RCC 7860 (cell line): ENCODE data around the gene RASA4B.
"Not testable (repeated sequence)": the region's sequence is repeated elsewhere in the genome, so short reads cannot be mapped to it uniquely, and the experiment has no call there.

Experiments used
- DNase-seq: peaks from one replicate; pipeline ENCODE4 v3.0.0-alpha.2; 2015; ENCODE audit warnings: low spot score
- FAIRE-seq: peaks from 2 replicates; lab custom pipeline; 2012; peaks lifted over from hg19 to GRCh38; lab: Jason Lieb, UNC

The RASA4B gene

GRCh38 chr7:102517550-102518147 is at the start of gene RASA4B:
Gene RASA4B, minus strand, starts transcription at chr7:102517777. Its CDS starts 67 bp downstream, at chr7:102517710.
- FAIRE-seq, result not testable (repeated sequence)

GRCh38 chr7:102550808-102551422 is 33.3 kb upstream of the RASA4B start, which contains the start of gene SPDYE2:
Gene SPDYE2, plus strand, starts transcription at chr7:102551226. Its CDS starts 2,030 bp downstream, at chr7:102553256.
- not testable (repeated sequence) for FAIRE-seq, DNase-seq

More at GRCh38 chr7:102517550-102518147, at the start of gene RASA4B:
- not testable (repeated sequence) for DNase-seq

DNA sequence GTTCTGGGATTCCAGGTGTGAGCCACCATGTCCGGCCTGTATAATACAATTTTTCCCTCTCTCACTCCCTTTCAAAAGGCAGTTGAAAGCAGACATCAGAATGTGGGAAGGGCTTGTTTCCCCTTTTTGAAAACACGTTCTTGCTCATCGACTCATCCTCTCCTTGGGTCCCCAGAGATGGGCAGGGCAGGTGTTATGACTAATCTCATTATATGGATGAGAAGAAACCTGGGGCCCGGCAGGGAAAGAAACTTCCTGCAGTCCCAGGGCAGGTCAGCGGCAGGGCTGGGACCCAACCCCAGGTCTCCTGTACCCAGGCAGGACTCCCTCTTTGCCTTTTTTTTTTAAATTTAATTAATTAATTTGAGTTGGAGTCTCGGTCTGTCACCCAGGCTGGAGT is 28.8 kb upstream of the RASA4B start:
- DNase-seq, result not testable (repeated sequence)
- peak; percentile 82 for FAIRE-seq

- DNase-seq, FAIRE-seq: not testable (repeated sequence)
Measured at GRCh38 chr7:102545288-102545687, 27.7 kb upstream of the RASA4B start.

DNA sequence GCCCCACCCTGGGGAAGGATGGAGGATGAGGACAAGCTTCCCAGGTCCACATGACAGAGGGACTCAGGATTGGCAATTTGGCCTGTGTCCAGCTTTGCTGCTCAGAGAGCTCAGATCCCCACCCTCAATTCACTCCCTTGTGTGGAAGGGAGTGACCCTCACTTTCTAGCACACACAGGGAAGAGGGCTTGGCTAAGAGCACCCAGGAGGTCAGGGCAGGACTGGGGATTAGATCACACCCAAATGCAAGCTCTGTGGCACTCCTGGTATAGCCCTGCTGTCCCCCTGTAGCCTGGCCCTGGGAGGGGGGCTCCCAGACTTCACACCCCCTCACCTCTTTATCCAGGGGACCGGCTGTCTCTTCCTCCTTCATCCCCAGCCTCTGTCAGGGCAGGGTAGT is 26.8 kb upstream of the RASA4B start:
- not testable (repeated sequence) for DNase-seq, FAIRE-seq

DNA sequence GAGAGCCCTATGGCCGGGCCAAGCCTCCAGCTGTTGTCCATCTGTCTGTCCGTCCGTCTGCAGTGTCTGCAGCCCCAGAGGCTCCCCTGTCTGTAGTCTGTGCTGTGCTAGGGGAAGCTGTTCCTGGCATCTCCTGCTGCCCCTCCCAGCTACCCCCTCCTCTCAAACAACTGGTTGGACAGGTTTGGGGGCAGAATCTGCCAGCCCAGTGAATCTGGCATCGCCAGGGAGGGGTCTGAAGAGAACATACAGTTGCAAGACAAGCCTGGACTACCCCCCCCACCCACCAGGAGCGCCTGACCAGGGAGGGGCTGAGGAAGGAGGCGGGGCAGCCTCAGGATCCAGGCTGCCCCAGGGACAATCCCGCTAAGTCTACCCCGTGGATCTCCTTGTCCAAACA is 26.0 kb upstream of the RASA4B start, which contains the start of gene UPK3BL2:
Gene UPK3BL2, minus strand, starts transcription at position 101 of the 400 bp plus-strand sequence. Its CDS starts 60 bp downstream, at position 41.
- DNase-seq, FAIRE-seq: not testable (repeated sequence)

- FAIRE-seq, DNase-seq: not testable (repeated sequence)
Measured at GRCh38 chr7:102542771-102543170, 25.2 kb upstream of the RASA4B start.

GRCh38 chr7:102542083-102542482 is 24.5 kb upstream of the RASA4B start:
- not testable (repeated sequence) for FAIRE-seq, DNase-seq

GRCh38 chr7:102540604-102541003 is 23.0 kb upstream of the RASA4B start:
- DNase-seq, FAIRE-seq: not testable (repeated sequence)

- not testable (repeated sequence) for DNase-seq, FAIRE-seq
Measured at GRCh38 chr7:102535062-102535615, 17.6 kb upstream of the RASA4B start.

- not testable (repeated sequence) for DNase-seq, FAIRE-seq
Measured at GRCh38 chr7:102532127-102532526, 14.6 kb upstream of the RASA4B start.

GRCh38 chr7:102531583-102531982 is 14.0 kb upstream of the RASA4B start:
- not testable (repeated sequence) for FAIRE-seq

GRCh38 chr7:102527822-102528793 is 10.5 kb upstream of the RASA4B start:
- DNase-seq, FAIRE-seq: not testable (repeated sequence)

More at GRCh38 chr7:102531583-102531982, 14.0 kb upstream of the RASA4B start:
- not testable (repeated sequence) for DNase-seq

GRCh38 chr7:102527182-102527581 is 9.6 kb upstream of the RASA4B start:
- not testable (repeated sequence) for DNase-seq, FAIRE-seq

DNA sequence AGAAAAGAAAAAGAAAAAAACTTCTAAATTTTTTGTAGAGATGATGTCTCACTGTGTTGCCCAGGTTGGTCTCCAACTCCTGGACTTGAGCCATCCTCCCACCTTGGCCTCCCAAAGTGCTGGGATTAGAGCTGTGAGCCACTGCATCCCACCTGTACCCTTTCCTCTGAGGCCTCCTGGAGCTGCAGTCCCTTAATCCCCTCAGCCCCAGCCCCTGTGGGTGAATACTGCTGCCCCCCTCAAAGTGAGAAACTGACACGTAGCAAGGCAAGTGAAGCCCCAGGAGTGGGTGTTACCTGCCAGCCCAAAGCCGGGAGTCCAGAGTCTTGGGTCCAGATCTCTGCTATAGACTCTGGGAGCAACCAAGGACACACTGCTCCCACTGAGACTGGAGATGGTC is 7.2 kb upstream of the RASA4B start:
- not testable (repeated sequence) for FAIRE-seq, DNase-seq

DNA sequence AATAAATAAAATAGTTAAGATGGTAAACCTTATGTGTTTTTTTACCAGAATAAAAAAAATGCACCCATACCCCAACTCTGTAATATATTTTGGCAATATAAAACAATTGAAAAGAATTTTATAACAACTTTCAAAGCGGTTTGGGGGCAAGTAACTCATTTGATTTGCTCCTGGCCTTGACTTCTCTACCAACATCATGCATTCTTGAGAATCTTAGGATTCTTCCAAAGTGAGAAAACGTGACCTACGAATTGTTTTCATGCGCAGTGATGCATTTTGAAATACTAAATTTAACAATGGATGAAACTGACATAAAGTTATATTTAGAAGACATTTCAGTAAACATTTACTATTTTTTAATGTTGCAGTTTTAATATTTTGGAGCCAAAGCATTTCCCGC is 3.2 kb upstream of the RASA4B start:
- not testable (repeated sequence) for FAIRE-seq, DNase-seq

DNA sequence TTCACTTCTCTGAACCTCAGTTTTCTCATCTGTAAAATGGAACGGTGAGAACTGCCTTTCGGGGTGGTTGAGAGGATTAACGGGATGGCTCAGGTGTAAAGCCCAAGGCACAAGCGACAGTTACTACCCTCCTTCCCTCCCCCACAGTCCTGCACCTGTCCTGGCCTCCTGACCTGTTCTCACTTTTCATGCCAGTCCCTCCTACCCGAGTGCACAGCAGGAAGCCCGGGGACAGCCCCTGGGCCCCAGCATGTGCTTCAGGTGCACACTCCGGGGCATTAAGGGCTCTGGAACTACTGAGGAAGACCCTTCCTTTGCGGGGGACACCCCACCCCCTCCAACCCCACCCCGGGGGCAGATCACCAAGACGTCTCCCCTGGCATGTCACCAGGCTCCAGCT is 626 bp downstream of the RASA4B start:
- FAIRE-seq, DNase-seq: not testable (repeated sequence)

DNA sequence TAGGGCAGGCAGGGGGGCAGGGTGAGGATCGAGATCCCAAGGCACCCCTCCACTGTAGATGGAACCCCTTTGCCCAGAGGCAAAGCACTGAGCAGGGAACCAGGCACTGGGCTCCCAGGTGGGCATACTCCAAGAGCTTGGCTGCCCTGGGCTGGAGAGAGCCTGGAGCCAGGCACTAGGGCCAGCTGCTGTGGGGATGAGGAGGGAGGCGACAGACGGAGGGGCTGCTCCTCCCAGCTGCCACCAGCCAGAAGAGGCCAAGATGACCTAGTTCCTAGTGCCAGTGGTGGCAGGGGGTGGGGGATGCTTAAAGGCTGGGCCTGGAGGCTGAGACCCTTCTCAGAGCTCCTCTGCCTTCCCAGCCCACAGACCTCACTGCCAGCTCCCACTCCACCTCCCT is 1.7 kb downstream of the RASA4B start:
- FAIRE-seq, DNase-seq: not testable (repeated sequence)

DNA sequence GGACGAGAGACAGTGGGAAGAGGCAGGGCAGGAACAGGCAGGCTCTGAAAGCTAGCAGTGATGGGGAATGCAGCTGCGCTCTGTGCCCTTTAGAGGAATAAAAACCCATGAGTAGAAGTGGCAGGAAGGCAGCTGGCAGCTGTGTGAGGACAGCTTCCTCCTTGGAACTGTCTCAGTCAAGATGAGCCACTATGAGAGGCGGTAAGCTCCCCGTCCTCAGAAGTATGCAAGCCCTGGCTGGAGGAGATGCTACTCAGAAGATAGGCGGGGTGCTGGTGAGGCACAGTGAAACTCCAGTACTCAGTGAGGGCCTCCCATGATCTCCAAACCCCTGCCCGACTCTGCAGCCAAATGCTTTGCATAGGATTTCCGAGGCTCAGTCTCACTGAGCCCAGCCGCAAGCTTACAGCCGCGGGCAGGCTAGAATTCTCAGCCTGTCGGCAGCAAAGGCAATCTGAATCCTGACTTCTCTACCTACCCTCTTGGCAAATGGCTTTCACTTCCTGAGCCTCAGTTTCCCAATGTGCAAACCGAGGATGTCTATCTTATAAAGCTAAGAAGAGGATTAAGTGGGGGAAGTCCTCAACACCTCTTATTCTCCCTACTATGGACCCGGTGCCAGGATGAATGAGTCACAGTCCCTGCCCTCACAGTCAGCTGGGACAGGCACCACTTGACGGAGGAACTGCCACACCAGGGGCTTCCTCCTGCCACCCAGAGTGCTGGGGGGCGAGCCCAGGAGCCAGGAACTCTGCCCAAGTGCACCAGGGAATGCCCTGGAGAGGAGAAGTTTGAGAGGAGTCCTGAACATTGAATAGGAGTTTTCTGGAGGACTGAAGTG is 2.5 kb downstream of the RASA4B start:
- FAIRE-seq, DNase-seq: not testable (repeated sequence)
